Mesothelial cell of epicardium (in vitro differentiated cells): ENCODE data around the gene EVPL. TPM values are rescaled to one million over a fixed set of nuclear protein-coding genes. Genes with fewer than 3 reads are reported as not detected.
A peak's percentile ranks its signal among the peaks of the same experiment; 100 is the strongest.

Experiments
- DNase-seq, 2 experiments: peaks; one replicate each; pipeline ENCODE4 v3.0.0; 2021; ENCODE audit warnings: low spot score in 2 of 2; ENCODE audit not compliant: unreplicated experiment in 2 of 2
- H3K27ac Mint-ChIP-seq: 2 replicates; pipeline ENCODE4 v1.8.0; 2021; ENCODE audit warnings: mixed read lengths
- H3K27me3 Mint-ChIP-seq: 2 replicates; pipeline ENCODE4 v1.8.0; 2021; ENCODE audit warnings: low read depth, mixed read lengths
- H3K36me3 Mint-ChIP-seq: 2 replicates; pipeline ENCODE4 v1.8.0; 2021; ENCODE audit warnings: mixed read lengths
- H3K4me1 Mint-ChIP-seq: 2 replicates; pipeline ENCODE4 v1.8.0; 2021; ENCODE audit warnings: mixed read lengths
- H3K4me3 Mint-ChIP-seq: 2 replicates; pipeline ENCODE4 v1.8.0; 2021; ENCODE audit warnings: mild to moderate bottlenecking, moderate library complexity, mixed read lengths
- H3K9me3 Mint-ChIP-seq: 2 replicates; pipeline ENCODE4 v1.8.0; 2021; ENCODE audit warnings: mixed read lengths
- CTCF ChIP-seq: fragments of 200-600 bp; sonication (generic); IDR thresholded peaks from one replicate; pipeline ENCODE4 v1.5.0; 2021; ENCODE audit warnings: antibody characterized with exemption; ENCODE audit not compliant: unreplicated experiment
- total RNA-seq: library from RNA; stranded (reverse); gene quantifications from 3 replicates; pipeline ENCODE4 v1.2.1, GENCODE V29; 2021

Gene EVPL
- total RNA-seq, 1 donor from 2014 or later = 0.25 TPM

- TF ChIP-seq CTCF = no peak
- Mint-ChIP-seq H3K27ac (peak overlapping the region; percentile 100), H3K4me3 (peak overlapping the region; percentile 80), H3K9me3 (no peaks in the 10 kb centered on the region), H3K27me3 (no peaks in the 10 kb centered on the region), H3K36me3 (peaks cover 11% of the 10 kb centered on the region), H3K4me1 (peaks cover 73% of the 10 kb centered on the region)
- DNase-seq = no peak
Measured at GRCh38 chr17:75981019-75981615, 46.0 kb downstream of the EVPL start.

GRCh38 chr17:75980188-75981018 lies 46.7 kb downstream of the EVPL start:
- H3K27ac Mint-ChIP-seq = peak overlapping the region; percentile 100
- TF ChIP-seq CTCF = no peak
- H3K9me3 Mint-ChIP-seq = no peaks in the 10 kb centered on the region
- H3K4me3 Mint-ChIP-seq = peak overlapping the region; percentile 80
- peaks cover 13% of the 10 kb centered on the region for H3K36me3 Mint-ChIP-seq
- DNase-seq = no peak
- peaks cover 77% of the 10 kb centered on the region for H3K4me1 Mint-ChIP-seq
- H3K27me3 Mint-ChIP-seq = no peaks in the 10 kb centered on the region

GRCh38 chr17:75979705-75980187 lies 47.4 kb downstream of the EVPL start:
- Mint-ChIP-seq H3K27ac (peak overlapping the region; percentile 100), H3K4me1 (peaks cover 76% of the 10 kb centered on the region), H3K4me3 (peak overlapping the region; percentile 80), H3K9me3 (no peaks in the 10 kb centered on the region), H3K27me3 (no peaks in the 10 kb centered on the region), H3K36me3 (peaks cover 13% of the 10 kb centered on the region)
- DNase-seq = no peak
- no peak for TF ChIP-seq CTCF

GRCh38 chr17:75978938-75979704 lies 48.0 kb downstream of the EVPL start, which contains the start of the genes ACOX1 and TEN1:
Gene ACOX1 (minus strand): TSS chr17:75979166. CDS start chr17:75979073, 93 bp downstream.
Gene TEN1 (plus strand): TSS chr17:75979240. CDS start chr17:75986193, 6,953 bp downstream.
- DNase-seq = peak; percentile 96
- no peaks in the 10 kb centered on the region for H3K27me3 Mint-ChIP-seq
- peaks cover 71% of the 10 kb centered on the region for H3K4me1 Mint-ChIP-seq
- peak within 1 kb of the TSS; percentile 80 for H3K4me3 Mint-ChIP-seq
- peaks cover 17% of the 10 kb centered on the region for H3K36me3 Mint-ChIP-seq
- peak within 1 kb of the TSS; percentile 100 for H3K27ac Mint-ChIP-seq
- no peaks in the 10 kb centered on the region for H3K9me3 Mint-ChIP-seq
- TF ChIP-seq CTCF = peak; percentile 48

GRCh38 chr17:75976175-75976848 lies 50.8 kb downstream of the EVPL start:
- Mint-ChIP-seq H3K27me3 (no peaks in the 10 kb centered on the region), H3K9me3 (no peaks in the 10 kb centered on the region), H3K4me1 (peaks cover 46% of the 10 kb centered on the region), H3K4me3 (peak overlapping the region; percentile 40), H3K36me3 (peaks cover 28% of the 10 kb centered on the region), H3K27ac (peak overlapping the region; percentile 82)
- no peak for DNase-seq
- TF ChIP-seq CTCF = no peak
